ENCODE data around the gene EXOSC1.

- TF ChIP-seq POGZ (CRISPR knock-in tag; IDR thresholded peaks at IDR 0.05) (no peak), RELA (CRISPR knock-in tag; IDR thresholded peaks at IDR 0.05) (no peak), CTCF (CRISPR knock-in tag; IDR thresholded peaks at IDR 0.05) (no peak), TEAD3 (CRISPR knock-in tag; optimal IDR thresholded peaks at IDR 0.05; ENCODE audit: borderline replicate concordance) (no peak), SMC3 (IDR thresholded peaks at IDR 0.05; ENCODE audit: low read length) (no peak), PHF5A (CRISPR knock-in tag; IDR thresholded peaks at IDR 0.05; ENCODE audit: low read depth, unreplicated experiment) (no peak)
Measured at GRCh38 chr10:97434557-97434956, 11.2 kb downstream of the EXOSC1 start.

Measured in HepG2 (cell line).